DMS53 (cell line): Measurements from ENCODE around the gene B3GAT2.

ENCODE experiments used
- DNase-seq: peaks from one replicate; lab custom pipeline; 2025; lab: John Stamatoyannopoulos, UW

Gene B3GAT2

DNA sequence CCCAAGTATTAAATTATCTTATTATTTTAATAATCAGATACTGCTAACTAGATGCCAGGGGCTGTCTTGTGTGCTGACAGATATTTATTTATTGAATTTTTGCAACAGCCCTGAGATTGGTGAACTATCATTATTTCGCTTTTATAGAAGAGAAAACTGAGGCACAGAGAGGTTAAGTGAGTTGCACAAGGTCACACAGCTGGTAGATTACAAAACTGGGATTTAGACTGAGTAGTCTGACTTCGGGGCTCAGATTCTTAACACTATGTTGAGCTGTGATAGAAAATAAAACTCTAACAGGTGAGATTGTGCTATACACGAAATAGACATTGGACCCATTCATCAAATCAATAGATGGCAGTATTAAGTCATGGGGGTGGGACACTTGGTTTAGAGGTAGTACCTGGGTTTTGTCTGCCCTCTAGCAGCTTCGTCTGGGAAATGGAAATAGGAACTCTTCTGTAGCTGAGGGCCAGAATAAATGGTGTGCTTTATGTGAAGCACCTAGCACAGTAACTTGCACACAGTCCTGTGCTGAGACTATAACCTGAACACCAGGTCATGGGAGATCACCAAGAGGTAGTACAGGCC is 113.4 kb downstream of the B3GAT2 start:
- DNase-seq, result no peak

DNA sequence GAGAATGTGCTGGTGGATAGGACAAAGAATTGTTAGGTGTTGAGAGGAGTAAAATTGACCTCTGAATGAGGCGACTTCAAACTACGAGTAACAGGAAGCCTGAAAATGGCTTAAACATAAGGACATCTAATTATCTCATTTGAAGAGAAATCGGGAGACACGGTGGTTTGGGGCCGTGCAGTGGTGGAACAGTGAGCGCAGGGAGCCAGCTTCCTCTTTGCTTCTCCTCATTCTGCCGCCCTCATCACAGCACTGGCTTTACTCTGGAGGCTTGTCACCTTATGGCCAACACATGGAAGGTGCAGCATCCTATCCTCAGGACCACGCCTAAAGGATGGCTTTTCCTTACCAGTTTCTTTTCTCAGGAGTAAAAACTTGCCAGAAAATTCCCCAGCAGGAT is 114.3 kb downstream of the B3GAT2 start:
- no peak for DNase-seq

DNA sequence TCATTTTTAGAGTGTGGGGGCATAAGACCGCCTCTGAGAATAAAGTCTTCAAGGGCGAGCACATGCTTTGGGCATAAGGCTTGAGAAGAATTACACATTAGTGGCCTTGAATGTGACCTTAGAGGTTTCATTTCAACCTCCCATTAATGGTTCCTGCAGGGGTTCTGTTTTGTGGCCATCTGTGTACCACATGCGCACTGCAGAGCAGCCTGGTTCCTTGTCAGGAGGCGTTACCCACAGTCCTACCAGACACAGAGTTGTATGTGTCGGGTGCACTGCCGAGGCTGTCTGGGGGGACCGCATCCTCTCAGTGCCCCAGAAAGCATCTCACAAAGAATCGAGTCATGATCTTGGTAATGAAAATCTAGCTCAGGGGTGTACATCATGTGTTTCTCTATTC is 115.7 kb downstream of the B3GAT2 start:
- no peak for DNase-seq

DNA sequence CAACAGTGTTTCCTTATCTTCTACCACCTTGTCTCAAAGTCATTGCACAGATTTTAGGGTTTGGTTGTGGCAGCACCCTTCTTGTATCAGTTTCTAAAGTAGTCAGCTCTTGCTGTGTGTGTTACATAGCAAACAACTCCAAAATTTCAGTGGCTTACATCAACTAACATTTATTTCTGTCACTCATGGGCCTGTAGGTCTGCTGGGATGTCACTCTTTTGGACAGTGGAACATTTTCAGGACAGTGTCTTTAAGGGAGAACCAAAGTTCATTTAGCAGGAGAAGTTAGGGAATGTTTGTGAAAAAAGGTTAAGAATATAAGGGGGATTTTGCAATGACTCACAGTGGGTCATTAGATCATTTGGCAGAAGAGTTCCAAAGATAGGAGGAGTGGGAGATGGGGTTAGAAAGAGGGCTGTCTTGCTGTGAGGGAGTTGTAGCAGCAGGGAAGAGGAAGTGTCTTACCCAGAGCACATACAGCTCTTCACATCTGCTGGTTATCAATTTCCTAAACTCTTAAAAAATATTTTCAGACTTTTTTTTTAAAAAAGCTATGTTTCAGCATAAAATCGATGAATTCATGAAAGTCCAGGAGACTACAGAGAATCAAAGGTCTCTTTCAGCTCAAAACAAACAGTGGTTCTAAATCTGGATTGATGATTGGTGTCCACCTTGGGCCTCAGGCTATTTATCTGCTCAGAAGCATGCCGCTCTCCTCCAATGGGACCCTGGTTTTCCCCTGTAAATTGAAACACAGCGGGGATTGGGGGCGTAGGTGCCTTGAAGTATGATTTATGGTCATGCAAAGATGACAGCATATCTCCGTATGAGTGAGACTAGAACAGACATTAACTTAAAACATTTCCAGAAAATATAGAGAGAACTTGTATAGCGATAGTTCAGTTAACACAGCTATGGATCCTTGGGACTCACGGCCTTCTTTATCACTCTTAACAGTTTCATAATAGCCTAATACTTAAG is 117.3 kb downstream of the B3GAT2 start:
- no peak for DNase-seq

DNA sequence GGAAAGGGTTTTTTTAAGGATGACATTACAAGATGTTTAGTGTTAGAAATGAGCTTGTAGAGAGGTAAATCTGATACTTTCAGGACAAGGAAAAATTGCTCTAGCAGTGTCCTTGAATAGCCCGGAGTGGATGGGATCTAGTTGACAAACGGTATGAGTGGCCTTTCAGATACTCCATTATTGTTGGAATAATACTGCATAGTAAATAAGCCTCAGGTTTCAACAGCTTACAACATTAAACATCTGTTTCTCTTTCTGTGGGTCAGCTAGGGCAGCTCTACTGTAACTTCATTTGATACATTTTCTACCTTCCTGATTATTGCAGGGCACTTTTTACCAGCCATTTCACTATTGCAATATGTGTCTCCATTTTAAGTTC is 118.0 kb downstream of the B3GAT2 start:
- DNase-seq, result peak; percentile 53

DNA sequence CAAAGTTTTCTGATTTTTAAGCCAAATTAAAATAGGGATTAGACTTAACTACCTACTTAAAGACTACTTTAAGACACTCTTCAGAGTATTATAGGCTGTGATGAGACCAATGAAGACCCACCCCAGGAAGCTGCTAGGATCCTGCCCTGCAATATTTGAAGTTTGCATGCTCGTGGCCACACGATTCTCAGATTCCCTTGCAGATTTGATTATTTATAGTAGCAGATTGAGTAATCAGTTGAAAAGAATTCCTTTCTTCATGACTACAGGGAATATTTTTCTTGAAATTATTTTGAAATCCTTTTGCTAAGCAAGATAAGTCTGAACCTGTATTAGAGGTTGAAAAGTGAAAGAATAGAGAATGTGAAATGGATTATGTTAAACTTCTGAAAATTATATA is 122.3 kb downstream of the B3GAT2 start:
- no peak for DNase-seq

DNA sequence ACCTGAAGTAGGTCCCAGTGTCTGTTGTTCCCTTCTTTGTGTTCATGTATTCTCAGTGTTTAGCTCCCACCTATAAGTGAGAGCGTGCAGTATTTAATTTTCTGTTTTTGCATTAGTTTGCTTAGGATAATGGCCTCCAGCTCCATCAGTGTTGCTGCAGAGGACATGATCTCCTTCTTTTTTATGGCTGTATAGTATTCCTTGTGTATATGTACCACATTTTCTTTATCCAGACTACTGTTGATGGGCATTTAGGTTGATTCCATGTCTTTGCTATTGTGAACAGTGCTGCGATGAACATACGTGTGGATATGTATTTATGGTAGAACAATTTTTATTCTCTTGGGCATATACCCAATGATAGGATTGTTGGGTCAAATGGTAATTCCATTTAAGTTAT is 125.4 kb downstream of the B3GAT2 start:
- DNase-seq, result no peak

DNA sequence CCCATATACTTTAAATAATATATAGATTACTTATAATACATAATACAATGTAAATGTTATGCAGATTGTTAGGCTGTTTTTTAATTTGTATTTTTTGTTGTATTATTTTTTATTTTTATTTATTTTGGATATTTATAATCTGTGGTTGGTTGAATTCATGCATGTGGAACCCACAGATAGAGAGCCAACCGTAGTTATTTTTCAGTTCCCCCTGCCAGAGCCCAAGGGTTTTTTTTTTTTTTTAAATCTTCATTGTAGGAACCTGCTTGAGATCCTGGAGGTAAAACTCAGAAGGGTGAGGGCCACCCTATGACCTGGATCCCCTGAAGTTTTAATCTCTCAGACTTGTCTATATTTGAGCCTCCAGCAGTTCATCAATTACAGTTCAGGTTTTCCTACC is 133.2 kb downstream of the B3GAT2 start:
- DNase-seq, result no peak

DNA sequence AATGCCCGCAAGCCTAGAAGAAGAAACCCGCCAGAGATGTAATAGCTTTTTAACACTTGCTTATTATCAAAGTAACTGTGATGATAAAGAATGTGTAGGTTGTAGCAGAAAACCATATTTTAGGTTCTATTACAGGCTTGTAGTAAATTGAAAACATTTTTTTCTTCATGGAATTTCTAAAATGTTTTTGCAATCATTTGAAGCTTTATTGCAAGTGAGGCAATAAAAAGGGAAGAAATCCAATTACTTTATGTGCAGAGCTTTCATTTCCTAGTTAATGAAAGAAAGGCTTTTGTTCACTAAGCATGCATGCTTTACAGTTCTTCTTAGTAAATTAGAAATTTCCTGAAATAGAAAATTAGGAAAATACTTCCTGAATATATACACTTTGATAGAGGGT is 135.1 kb downstream of the B3GAT2 start:
- no peak for DNase-seq

DNA sequence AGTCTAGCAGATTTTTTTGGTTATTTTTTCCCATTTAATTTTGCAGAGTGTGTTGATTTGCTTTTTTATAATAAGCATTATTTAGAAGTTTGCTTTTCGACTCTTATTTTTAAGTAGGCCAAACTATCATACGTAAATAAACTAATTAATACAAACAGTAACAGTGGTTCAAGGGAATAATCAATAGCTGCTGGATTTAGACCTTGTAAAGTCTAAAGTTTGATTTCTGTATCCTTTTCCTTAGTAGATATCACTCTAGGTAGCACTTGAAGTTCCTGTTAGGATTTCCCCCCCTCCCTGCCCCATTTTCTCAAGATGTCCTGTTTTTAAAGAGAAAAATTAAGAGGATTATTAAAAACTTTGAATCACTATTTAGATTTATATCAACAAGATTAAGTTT is 136.1 kb downstream of the B3GAT2 start:
- DNase-seq, result no peak

DNA sequence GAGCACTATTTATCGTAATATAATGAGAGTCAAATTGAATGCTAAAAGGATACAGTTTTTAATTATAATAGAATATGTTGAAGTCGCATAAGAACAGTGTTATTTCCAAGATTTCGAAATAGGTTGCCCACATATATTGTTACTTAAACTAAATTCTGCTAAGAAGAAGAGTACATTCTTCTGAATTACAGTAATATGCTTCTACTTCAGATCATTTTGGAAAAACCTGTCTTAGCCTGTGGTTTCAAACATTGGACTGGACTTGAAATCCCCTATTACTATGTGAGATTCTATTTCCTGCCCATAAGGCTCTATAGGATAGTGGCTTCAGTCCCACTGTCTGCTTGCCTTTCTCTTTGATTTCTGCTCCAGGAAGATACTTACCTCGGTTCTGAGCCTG is 137.2 kb downstream of the B3GAT2 start:
- DNase-seq, result no peak

DNA sequence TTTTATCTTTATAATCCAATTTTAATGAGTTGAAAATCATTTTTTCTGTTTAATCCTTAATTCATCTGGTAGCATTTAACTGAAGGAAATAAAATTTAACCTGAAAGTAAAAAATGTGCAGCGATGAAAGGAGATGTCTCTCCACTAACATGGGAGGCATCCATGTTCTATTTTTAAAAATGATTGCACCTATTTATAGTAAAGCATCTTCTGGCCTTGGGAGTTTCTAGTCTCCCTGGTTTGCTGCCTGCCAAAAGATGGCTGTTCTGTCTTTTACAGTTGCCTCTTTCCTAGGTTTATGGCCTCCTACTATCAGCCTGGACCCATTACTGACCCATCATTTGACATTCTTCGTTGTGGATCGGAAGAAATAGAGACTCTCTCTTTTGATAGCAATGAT is 143.0 kb downstream of the B3GAT2 start:
- no peak for DNase-seq

DNA sequence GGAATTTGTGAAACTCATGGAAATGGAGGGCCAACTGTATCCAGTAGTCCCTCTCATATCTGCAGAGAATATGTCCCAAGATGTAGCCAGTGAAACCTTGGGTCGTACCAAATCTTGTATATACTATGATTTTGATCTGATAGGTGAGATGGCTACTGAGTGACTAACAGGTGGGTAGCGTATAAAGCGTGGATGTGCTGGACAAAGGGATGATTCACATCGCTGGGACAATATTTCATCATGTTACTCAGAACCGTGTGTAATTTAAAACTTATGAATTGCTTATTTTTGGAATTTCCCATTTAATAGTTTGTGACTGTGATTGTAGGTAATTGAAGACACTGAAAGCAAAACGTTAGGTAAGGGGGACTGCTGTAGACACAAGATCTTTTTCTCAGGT is 145.1 kb downstream of the B3GAT2 start:
- no peak for DNase-seq
